NCI-H128 (cell line): Measurements from ENCODE around the gene CDH23.

Experiments
- DNase-seq: peaks from one replicate; lab custom pipeline; 2025; ENCODE audit not compliant: unreplicated experiment; lab: John Stamatoyannopoulos, UW

CDH23 gene

DNA sequence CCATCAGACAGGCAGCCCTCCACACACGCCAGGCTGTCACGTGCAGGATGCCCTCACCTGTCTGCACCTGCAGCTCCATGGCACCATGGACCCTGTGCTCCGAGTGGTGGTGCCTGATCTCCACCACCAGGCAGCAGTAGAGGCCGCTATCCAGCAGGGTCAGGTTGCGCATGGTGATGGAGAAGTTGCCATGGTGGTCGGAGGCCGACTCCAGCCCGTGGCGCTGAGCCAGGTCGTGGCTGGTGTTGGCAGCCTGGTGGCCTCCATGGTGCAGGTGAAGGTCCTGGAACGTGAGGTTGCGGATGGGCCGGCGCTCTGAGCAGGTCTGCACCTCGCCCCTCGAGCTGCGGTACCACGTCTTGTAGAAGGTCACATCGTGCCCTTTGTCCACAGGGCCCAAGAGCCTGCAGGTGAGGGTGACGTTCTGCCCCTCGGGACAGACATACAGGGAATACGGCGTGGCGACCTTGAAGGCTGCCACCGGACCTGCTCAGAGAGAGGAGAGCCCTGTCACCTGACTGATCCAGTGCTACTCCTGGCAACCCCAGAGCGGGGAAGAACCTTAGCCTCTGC is 364.9 kb downstream of the CDH23 start:
- no peak for DNase-seq

DNA sequence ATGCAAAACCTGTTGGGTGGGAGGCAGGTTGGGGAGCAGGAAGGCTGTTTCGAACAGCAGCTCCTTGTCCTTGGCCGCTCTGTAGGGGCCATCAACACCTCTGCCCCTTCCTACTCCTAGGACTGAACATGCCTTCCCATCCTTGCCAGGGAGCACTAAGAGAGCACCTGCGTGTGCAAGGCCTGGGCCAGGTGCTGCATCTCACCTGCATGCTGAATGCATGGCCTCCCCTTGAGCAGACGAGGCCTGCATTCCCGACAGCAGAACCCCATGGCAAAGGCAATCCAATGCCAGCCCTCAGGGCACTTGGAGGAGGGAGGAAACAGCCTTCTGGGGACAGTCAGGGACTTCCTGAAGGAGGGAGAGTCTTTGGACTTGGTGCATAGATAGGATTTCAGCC is 365.6 kb downstream of the CDH23 start:
- DNase-seq, result no peak

DNA sequence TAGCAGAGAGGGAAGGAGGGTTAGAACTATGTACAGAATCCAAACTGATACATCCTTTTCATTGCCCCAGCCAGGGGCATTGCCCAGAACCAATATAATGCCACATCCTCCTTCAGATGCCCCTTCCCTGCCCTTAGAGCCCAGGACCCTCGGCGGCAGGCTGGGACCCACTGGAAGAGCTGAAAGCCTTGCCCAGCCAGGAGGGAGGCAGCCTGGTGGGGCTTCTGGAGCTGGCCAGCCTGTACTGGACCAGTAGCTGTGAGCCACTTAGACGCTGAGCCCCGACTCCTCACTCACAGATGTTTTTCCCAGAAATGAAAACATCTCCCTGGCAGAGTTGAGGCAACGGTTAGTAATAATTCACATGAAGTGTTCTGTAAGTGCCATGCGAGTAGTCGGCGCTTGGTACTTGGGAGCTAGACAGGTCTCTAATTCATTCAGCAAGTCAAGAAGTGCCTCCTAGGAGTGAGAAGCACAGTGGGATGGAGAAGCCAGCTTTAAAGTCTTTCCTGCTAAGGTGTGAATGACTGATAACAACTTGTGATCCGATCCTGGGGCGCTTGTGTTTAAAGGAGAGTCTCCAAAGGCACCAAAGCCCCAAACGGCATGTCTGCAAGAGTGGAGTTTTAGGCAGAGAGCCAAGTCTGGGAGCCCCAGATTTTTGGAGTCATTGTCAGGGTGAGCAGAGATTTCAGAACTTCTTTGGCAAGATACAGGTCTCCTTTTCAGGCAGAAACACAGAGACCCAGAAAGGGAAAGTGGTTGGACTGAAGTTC is 366.8 kb downstream of the CDH23 start:
- no peak for DNase-seq

DNA sequence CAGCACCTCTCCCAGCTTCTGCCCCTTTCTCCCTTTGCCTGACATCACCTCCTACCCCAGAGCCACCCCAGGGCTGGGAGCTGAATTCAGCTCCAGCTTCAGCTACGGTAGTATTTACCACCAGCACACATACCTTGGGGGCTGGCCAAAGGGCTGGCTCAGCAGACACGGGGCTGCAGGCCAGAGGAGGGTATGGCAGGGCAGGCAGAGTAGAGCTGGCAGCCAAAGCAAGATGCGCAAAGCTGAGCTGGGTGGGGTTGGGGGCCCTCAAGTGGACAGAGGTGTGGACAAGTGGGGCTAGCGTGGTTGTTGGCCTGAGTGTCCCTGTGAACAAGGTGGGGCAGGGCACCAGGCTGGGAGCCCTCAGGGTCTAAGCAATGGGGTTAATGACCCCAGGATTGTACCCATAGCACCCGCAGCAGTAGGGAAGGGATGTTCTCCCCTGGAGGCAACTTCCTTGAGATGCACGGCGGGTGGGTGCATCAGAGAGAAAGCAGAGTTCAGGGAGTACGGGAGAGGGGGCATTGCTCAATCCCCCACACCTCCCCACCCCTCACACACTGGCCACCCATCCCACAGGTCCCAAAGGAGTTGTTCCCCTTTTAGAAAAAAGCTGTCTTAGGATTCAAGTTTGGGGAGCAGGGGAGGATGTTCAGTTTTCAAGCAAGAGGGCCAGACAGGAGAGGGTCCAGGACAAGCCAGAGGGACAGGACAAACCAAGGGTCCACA is 368.6 kb downstream of the CDH23 start:
- DNase-seq, result no peak

DNA sequence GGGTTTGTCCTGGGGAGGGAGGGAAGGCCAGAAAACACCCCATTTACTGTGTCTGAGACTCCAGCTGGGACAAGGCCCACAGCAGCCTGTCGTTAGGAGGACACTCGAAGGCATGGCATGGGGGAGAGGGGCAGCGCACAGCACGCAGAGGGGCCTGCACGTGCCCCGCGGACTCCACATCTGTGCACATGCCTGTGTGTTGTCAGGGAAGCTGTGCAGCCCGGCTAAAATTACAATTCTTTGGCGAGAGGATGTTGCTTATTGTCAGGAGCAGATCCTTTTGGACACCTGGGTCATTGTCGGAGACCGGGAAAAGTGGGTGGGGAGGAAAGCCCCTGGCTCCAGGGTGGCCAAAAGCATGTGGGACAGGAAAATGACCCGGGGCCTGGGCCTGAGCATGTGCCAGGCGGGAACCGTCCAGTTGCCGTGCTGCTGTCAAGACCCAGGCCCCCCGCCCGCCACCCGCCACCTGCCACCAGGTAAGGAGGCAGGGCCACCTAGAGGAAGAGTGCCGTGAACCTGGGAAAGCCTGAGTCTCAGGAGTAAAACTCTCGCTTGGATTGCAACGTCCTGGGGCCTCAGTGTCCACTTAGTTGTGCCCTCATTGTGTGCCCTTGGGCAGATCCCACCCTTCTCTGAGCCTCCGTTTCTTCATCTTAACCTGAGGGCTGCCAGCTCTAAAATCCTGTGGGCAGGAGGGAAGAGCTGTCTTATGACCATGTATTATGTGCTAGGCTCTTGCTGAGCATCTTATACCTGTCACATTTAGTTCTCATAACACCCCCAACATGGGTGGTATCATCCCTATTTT is 369.4 kb downstream of the CDH23 start:
- no peak for DNase-seq

DNA sequence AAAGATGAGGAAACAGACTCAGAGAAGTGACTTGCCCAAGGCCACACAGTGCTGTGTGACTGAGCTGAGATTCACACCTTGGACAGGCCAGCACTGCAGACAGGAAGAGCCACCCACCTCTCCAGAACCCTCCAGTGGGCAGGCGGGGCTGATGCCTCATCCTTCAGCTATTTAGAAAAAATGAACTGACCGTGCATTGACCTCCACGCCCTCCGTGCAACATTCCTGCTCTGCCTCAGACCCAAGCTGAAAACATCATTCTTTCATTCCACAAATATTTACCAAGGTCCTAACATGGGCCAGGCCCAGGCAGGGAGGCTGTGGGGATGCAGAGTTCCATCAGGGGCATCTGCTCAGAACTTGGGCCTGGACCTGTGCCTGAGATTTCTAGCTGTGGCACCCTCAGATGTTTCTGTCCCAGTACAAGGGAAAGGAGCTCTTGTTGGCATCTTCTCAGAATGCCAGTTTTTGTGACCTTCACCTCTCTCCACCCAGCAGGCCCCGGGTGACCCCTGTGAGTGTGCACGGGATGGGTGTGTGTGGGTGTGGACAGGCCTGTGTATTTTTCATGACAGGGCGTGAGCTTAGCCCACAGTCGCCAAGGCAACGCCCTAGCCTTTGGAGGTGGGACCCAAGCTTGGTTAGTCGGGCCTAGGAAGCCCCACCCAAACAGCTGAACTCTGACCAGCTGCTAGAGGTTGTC is 370.1 kb downstream of the CDH23 start:
- no peak for DNase-seq

DNA sequence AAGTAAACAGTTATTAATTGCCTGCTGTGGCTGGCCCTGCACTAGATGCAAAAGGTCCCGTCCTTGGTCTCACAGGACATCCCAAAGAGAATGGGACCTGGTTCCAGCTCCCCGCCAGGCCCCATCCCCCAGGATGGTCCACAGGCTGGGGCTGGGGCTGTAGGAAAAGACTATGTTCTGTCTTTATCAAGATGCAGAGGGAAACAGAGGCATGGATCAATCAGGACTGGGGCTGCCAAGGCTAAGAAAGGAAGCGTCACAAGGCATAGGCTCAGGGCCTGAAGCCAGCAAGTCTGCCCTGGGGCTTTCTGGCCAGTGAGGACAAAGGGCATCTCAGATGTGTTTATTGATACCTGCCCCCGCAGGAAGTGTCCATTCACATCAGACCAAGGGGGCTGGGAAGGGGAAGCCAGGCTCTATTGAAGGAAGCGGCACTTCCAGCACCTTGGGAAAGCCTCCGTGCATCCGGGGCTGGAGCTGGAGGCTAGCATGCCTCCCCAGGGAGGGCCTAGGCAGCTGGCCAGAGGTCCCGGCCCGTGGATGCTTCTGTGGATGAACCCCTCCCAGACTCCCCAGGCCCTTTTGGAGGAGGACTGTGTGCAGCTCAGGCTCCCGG is 370.8 kb downstream of the CDH23 start:
- DNase-seq, result no peak

DNA sequence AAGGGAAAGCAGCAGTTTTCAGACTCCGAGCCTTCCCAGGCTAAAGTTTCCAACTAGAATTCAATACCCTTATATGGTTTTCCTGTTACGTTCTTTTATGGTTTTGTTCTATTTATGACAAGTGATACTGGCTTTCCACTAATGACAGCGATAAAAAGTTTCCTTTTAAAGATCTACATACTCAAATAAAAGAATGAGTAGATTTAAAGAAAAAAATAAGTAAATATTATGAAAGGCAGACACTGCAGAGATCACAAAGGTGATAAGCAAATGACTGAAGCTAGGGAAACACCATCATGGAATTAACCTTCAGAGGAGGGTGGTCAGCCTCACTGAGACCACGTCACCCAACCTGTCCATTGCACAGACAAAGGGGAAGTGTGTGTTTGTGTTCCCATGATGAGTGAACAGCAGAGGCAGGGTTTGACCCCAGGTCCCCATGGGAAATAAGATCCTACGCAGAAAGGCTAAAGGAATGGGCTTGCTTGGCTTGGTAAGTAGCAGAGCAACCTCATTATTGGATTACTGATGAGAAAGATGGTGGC is 372.6 kb downstream of the CDH23 start:
- DNase-seq, result no peak

DNA sequence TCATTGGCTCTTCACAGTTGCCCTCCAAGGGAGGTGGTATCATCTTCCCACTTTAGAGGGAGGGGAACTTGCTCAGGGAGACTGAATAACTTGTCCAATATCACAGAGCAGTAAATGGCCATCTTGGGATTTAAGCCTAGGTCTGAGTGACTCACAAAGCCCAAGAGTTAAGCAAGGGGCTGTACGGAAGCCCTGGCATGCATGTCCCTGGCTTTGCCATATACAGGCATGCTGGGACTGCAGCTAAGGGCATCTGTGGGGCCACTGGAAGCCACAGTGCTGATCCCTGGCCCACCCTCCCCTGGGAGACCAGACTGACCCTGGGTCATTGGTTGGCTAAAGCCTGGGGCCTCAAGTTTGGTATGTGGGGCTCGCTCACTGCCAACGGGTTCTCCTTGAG is 373.5 kb downstream of the CDH23 start:
- DNase-seq, result no peak

DNA sequence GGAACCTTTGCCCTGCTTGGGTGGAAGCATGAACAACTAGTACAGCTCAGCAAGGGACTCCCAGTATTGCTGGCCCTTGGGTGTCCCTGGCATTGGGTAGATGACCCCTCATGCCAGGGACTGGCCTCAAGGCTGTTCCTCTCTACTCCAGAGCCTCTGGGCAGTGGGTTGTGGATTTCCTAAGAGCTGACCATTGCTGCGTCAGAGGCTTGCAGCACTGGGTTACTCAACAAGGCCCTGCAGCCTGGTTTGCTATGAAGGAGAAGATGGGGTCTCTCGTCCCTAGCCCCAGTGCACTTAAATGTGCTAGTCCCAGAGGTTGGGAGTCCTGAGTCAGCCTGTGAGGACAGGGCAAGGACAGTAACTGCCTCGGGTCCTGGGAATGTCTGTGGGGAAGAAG is 374.1 kb downstream of the CDH23 start:
- no peak for DNase-seq

DNA sequence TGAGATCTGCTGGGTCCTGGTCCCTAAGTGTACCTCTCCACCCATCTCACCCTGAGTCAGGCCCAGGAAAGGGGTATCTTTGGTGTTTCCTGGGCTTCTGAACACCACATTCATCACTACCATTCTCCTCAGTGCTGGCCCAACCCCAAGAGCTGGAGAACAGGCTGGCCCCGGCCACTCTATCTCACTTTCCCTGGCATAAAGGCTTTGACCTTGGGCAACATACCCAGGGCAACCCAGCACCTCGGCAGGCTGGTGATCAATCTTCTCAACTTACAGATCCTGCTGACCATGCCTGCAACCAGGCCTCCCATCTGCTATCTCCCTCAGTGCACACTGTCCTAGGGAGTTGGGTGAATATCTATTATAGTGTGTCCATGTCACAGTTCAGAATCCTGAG is 374.5 kb downstream of the CDH23 start:
- no peak for DNase-seq

DNA sequence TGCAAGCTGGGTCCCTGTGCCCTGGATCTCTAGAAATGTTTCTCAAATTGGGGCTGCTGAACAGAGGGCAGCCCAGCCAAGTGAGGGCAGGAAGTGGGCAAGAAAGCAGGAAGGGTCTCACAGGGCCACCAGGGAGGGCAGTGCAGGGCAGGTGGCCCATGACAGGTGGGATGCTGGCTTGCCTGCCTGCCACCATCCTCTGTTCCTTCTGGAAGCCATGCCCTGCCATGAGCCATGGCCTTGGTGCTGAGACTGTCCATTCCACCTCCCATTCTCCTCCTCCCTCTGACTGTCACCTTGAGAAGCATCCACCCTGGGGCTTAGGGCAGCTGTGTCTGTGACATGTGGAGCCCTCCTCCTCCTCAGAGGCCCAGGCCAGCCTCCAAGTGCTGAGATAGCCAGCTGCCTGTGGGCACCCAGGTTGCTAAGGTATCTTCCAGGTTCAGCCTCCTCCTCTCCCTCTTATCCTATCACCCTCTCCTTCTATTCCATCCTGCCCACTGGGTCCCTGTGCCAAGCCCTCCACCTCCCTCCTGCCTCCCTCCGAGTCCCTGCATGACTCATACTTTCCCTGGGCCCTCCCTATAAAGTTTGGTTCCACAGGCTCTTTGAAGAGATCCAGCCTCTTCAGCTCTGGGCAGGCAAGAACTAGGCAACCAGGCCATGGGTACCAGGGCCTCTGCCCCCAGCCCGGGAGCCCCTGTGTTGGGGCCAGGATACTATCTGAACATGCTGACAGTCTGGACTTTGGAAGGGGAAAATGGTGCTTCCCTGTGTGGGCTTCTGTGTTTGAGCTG is 375.3 kb downstream of the CDH23 start:
- DNase-seq, result no peak

DNA sequence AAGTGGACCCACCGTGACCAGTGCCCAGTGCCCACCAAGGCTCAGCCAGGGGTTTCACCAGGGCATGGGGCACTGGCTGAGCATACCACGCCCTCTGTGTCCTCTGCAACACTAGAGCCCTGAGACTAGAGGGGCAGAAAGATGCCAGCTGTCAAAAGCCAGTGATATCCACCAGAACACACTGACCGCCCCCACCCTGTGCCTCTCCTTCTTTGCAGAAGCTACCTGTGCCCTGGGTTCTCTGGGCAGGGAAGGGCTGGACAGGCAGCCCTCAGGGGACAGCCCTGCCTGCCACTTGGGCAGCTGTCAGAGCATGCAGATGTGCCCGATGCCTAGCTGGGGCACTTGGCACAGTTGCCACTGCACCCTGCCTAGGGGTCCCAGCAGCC is 376.1 kb downstream of the CDH23 start:
- DNase-seq, result no peak

DNA sequence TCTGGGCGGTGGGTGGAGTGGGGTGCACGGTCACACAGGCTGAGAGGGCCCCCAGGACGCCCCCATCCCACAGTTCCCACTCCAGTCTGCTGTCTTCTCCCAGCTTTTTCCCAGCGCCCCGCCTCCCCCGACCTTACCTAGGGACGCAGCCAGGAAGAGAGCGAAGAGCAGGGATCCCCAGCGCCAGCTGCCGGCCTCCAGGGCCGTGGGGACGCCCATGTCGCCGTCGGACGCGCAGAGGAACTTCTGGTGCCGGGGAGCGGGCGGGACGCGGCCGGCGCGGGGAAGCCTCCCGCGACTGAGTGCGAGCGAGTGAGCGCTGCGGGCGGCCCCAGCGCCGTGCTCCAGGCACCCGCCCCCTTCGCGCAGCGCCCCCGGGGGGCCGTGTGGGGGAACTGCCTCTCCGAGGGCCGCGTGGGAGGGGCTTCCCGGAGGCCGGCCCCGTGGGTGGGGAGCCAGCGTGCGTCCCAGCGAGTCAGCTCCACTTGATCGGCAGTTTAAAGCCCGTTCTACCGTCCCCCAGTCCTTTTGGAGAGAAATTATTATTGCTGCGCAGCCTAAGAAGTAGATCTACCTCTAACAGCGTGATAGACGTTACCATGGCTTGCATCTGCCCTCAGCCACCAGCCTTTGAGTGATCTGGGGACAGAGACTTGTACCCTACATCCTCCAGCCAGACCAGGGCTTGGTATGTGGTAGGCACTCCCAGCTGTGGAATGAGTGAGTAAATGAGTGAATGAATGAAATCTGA is 376.7 kb downstream of the CDH23 start, which contains the start of gene VSIR:
VSIR (minus strand) TSS at position 300 of the 751 bp plus-strand sequence; CDS start at position 219, 81 bp downstream.
- peak; percentile 45 for DNase-seq

DNA sequence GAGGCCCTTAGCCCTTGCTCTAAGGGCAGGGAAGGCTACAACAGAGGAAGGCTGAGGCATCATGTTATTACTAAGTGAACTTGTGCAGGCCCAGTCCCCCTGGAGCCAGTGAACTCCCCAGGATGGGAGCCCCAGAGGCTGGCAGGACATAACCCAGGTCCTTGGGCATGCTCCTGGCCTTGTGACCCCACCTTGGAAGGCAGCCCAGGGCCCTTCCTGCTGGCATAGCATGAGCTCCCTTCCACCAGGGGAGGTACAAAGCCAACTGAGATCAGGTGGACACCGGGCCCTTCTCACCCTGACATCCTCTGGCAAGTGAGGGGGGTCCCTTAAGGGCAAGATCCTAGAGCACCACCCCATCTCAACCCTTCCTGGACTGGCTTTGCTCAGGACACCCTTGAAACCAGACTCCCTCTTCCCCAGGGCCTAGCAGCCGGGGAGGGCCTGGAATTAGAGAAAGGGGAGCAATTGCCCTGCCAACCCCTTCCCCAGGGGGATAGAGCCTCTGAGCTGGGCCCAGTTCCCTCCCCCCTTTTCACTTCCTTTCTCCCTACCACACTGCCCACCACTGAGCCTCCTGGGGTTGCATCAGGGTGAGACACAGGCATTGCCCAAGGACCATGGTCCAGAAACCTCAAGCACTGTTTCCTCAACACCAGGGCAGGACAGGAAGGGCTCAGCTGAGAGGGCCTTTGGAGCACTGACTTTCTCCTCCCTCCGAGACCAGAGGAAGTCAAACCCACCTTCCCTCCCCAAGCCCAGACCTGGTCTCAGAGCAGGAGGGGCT is 378.4 kb downstream of the CDH23 start:
- no peak for DNase-seq

DNA sequence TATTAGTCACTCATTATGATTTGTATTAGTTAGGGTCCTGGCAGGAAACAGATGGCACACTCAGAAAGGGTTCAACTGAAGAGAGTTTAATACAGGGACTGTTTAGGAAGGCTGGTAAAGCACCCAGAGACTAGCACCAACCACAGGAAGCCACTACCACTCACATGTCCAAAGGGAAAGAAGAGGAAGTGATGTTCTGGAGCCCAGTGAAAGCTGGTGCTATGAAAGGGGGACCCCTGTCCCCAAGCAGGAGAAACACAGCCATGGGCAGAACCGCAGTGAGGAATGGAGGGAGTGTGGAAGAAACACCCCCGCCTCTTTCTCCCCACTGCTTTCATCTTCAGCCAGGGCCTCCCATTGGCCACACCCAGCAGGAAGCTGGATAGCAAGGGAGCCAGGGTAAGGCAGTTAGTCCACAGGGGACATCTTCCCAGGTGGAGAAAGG is 379.8 kb downstream of the CDH23 start:
- no peak for DNase-seq

DNA sequence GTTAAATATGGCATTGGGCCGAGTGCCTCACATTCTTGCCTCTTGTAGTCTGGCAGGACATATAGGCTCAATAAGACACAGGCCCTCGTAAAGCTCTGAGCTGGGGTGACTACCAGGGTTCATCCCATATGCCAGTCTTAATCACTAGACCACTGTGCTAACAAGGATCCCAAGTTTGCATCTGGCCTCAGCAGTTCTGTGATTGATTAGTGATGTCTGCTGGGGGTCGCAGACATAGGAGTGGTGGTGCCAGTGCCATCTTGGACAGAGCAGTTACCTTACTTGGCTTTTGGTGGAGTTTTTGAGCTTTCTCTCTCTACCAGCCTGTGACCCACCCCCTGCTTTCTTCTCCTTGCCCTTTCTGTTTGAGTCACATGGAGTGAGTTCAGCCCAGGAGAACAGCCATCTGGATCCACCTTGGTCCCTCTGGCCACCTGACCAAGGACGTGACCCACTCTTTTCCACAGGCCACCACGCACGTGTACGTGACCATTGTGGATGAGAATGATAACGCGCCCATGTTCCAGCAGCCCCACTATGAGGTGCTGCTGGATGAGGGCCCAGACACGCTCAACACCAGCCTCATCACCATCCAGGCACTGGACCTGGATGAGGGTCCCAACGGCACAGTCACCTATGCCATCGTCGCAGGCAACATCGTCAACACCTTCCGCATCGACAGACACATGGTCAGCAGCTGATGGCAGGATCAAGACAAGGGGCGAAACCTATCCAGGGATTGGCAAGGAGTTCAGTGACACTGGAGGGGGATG is 380.7 kb downstream of the CDH23 start:
- no peak for DNase-seq
